HTR-8/SVneo (cell line): ENCODE data around the gene BRAT1.
"Not testable (repeated sequence)": the region's sequence is repeated elsewhere in the genome, so short reads cannot be mapped to it uniquely, and the experiment has no call there.

Source experiments
- DNase-seq: peaks from one replicate; pipeline ENCODE4 v3.0.0; 2011; ENCODE audit warnings: low spot score, mixed read lengths; ENCODE audit not compliant: insufficient read length
- FAIRE-seq: peaks from 2 replicates; lab custom pipeline; 2011; peaks lifted over from hg19 to GRCh38; lab: Jason Lieb, UNC

BRAT1 gene

GRCh38 chr7:2566890-2567678, 11.8 kb upstream of the BRAT1 start:
- no peak for DNase-seq
- no peak for FAIRE-seq

- FAIRE-seq: no peak
- DNase-seq: no peak
These were observed 11.1 kb upstream of the BRAT1 start for GRCh38 chr7:2566348-2566889.

- DNase-seq (no peak), FAIRE-seq (peak; percentile 93)
These were observed 9.7 kb upstream of the BRAT1 start for GRCh38 chr7:2564970-2565540.

- not testable (repeated sequence) for FAIRE-seq, DNase-seq
These were observed 8.6 kb upstream of the BRAT1 start for GRCh38 chr7:2563955-2564354.

- FAIRE-seq (no peak), DNase-seq (no peak)
These were observed 4.1 kb upstream of the BRAT1 start for GRCh38 chr7:2559283-2559950.

- peak; percentile 42 for FAIRE-seq
- peak; percentile 99 for DNase-seq
These were observed 3.4 kb upstream of the BRAT1 start, which contains the start of gene IQCE for GRCh38 chr7:2558629-2559282. Gene IQCE (plus strand): TSS chr7:2558979. CDS start chr7:2559182, 203 bp downstream.

GRCh38 chr7:2554661-2555111, 638 bp downstream of the BRAT1 start:
- FAIRE-seq (no peak), DNase-seq (no peak)

- DNase-seq (no peak), FAIRE-seq (no peak)
These were observed 1.3 kb downstream of the BRAT1 start for GRCh38 chr7:2553831-2554581.

GRCh38 chr7:2553108-2553507, 2.2 kb downstream of the BRAT1 start:
- FAIRE-seq (no peak), DNase-seq (no peak)

GRCh38 chr7:2551418-2551817, 3.9 kb downstream of the BRAT1 start:
- FAIRE-seq: no peak
- no peak for DNase-seq

- FAIRE-seq (no peak), DNase-seq (no peak)
These were observed 8.3 kb downstream of the BRAT1 start for GRCh38 chr7:2546776-2547586.

GRCh38 chr7:2545746-2546425, 9.4 kb downstream of the BRAT1 start:
- peak; percentile 68 for FAIRE-seq
- DNase-seq: no peak

- FAIRE-seq: no peak
- DNase-seq: no peak
These were observed 10.7 kb downstream of the BRAT1 start for GRCh38 chr7:2544541-2545188.

- no peak for FAIRE-seq
These were observed 12.1 kb downstream of the BRAT1 start for GRCh38 chr7:2542916-2543871.

GRCh38 chr7:2542011-2542915, 13.1 kb downstream of the BRAT1 start:
- FAIRE-seq: no peak
- DNase-seq: no peak

More at GRCh38 chr7:2542916-2543871, 12.1 kb downstream of the BRAT1 start:
- DNase-seq: no peak
